ENCODE data around the gene CYTH4. TPM values are rescaled to one million over a fixed set of nuclear protein-coding genes. Genes with fewer than 3 reads are reported as not detected.

Gene CYTH4
- total and polyA plus RNA-seq, 2 experiments from 2014 or later, result not detected

DNA sequence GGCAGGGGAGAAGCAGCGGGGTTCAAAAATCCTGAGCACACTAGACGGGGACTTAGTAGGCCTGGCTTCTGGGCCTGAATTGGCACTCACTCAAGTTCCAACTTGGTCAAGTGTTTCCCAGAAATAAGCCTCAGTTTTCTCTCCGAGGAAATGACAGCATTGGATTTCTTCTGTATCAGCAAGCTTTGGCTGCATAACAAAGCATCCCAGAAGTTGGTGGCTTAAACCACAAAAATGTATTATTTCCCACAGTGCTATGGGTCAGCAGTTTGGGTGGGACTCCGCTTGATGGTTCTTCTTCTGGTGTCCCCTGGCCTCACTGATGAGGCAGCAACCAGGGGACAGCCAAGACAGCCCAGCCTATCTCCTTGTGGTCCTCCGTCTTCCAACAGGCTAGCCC, 1.6 kb upstream of the CYTH4 start (continued):
- TF ChIP-seq, protein P1, sequence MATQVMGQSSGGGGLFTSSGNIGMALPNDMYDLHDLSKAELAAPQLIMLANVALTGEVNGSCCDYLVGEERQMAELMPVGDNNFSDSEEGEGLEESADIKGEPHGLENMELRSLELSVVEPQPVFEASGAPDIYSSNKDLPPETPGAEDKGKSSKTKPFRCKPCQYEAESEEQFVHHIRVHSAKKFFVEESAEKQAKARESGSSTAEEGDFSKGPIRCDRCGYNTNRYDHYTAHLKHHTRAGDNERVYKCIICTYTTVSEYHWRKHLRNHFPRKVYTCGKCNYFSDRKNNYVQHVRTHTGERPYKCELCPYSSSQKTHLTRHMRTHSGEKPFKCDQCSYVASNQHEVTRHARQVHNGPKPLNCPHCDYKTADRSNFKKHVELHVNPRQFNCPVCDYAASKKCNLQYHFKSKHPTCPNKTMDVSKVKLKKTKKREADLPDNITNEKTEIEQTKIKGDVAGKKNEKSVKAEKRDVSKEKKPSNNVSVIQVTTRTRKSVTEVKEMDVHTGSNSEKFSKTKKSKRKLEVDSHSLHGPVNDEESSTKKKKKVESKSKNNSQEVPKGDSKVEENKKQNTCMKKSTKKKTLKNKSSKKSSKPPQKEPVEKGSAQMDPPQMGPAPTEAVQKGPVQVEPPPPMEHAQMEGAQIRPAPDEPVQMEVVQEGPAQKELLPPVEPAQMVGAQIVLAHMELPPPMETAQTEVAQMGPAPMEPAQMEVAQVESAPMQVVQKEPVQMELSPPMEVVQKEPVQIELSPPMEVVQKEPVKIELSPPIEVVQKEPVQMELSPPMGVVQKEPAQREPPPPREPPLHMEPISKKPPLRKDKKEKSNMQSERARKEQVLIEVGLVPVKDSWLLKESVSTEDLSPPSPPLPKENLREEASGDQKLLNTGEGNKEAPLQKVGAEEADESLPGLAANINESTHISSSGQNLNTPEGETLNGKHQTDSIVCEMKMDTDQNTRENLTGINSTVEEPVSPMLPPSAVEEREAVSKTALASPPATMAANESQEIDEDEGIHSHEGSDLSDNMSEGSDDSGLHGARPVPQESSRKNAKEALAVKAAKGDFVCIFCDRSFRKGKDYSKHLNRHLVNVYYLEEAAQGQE (IDR thresholded peaks at IDR 0.05; ENCODE audit: unreplicated experiment), result no peak
- TF ChIP-seq POLR2AphosphoS5 (IDR thresholded peaks at IDR 0.05; ENCODE audit: low read depth) (no peak), ZNF114 (CRISPR knock-in tag; IDR thresholded peaks at IDR 0.05) (no peak), JUNB (IDR thresholded peaks at IDR 0.05; ENCODE audit: unreplicated experiment) (no peak), CREB1 (CRISPR knock-in tag; IDR thresholded peaks at IDR 0.05; ENCODE audit: low read depth) (no peak)

DNA sequence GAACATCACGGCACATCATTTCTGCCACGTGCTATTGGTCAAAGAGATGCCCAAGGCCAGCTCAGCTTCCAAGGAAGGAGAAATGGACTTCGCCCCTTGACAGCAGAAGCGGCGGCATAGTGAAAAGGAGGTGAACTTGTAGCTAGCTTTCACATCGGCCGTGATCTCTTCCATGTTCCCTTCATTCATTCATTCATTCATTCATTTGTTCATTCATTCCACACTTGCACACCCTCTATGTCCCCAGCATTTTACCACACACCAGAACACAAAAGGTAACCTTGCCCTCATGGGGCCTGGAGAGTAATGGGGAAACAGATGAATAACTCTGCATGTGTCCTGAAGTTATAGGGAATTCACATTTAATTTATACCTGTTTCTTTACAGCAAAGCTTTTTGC, 1.1 kb upstream of the CYTH4 start:
- no peak overlapping the region for H3K4me3 ChIP-seq
- H3K4me1 Mint-ChIP-seq, result peaks cover 20% of the 10 kb centered on the region
- no peak overlapping the region for H3K4me3 Mint-ChIP-seq
- H3K79me2 ChIP-seq (replicated peaks; ENCODE audit: insufficient read depth), result no peaks in the 10 kb centered on the region
- no peaks in the 10 kb centered on the region for H3F3A ChIP-seq (replicated peaks; ENCODE audit: low read depth)
- no peak overlapping the region for H3K27ac ChIP-seq (ENCODE audit: low read depth)
- no peak for ATAC-seq
- H3K36me3 Mint-ChIP-seq (ENCODE audit: low read depth), result no peaks in the 10 kb centered on the region
- peaks cover 6% of the 10 kb centered on the region for H3K27me3 Mint-ChIP-seq (ENCODE audit: insufficient read depth, low read depth, poor library complexity)
- no peaks in the 10 kb centered on the region for H3K36me3 ChIP-seq (ENCODE audit: insufficient read depth)
- H3K27me3 ChIP-seq (ENCODE audit: insufficient read depth), result no peaks in the 10 kb centered on the region
- H3K4me1 ChIP-seq (ENCODE audit: insufficient read depth), result peaks cover 15% of the 10 kb centered on the region; the same call in 1 of the 2 replicates
- no peaks in the 10 kb centered on the region; the same call in 2 of the 3 replicates for H3K9me3 Mint-ChIP-seq
- H3K27ac Mint-ChIP-seq, result no peak overlapping the region
- no peak for DNase-seq (ENCODE audit: low spot score)
- TF ChIP-seq, protein P2, sequence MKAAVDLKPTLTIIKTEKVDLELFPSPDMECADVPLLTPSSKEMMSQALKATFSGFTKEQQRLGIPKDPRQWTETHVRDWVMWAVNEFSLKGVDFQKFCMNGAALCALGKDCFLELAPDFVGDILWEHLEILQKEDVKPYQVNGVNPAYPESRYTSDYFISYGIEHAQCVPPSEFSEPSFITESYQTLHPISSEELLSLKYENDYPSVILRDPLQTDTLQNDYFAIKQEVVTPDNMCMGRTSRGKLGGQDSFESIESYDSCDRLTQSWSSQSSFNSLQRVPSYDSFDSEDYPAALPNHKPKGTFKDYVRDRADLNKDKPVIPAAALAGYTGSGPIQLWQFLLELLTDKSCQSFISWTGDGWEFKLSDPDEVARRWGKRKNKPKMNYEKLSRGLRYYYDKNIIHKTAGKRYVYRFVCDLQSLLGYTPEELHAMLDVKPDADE (IDR thresholded peaks at IDR 0.05), result no peak
- TF ChIP-seq STAT1 (IDR thresholded peaks at IDR 0.05; ENCODE audit: unreplicated experiment) (no peak), ZNF114 (CRISPR knock-in tag; IDR thresholded peaks at IDR 0.05) (no peak), POLR2AphosphoS5 (IDR thresholded peaks at IDR 0.05; ENCODE audit: low read depth) (no peak), NANOG (IDR thresholded peaks at IDR 0.05; ENCODE audit: borderline replicate concordance) (no peak)
- H2AFZ ChIP-seq, result no peak overlapping the region
- H3K4me2 ChIP-seq, result no peak overlapping the region
- no peaks in the 10 kb centered on the region for H3K9me2 ChIP-seq (ENCODE audit: insufficient read depth)
- H4K20me1 ChIP-seq (replicated peaks; ENCODE audit: insufficient read depth), result no peaks in the 10 kb centered on the region

DNA sequence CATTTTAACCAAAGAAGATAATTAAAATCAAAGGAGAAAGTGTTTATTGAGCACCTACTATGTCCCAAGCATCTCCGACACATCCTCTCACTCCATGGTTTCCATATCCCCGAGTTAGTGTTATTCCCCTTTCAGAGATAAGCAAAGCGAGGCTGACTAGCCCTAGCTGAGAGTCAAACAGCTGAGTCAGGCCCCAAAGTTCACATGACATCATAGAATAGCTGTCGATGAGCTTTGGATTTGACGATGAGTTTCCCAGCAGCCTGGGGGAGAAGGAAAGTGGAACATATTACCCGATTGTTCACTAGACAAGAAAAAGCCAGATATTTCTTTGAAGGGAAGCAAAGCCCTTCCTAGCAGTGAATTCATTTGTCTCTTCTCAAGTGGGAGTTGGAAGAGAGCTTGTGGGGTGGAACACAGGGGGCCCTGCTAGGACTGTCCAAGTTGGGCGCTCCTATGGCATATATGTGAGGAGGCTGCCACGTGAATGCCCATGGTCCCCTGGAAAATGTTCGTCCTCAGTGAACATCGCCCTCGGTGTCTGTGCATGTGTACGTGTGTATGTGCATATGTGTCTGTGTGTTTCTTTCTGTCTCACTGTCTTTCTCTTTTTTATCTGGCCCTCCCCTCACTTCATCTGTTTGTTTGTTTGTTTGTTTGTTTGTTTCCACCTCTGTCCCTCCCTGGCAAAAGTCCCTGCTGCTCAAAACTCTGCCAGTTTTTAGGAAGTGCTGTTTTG, 493 bp upstream of the CYTH4 start:
- H3K4me2 ChIP-seq, result no peak overlapping the region
- Mint-ChIP-seq H3K27ac (no peak overlapping the region), H3K4me1 (peaks cover 20% of the 10 kb centered on the region), H3K9me3 (no peaks in the 10 kb centered on the region; the same call in 2 of the 3 replicates), H3K4me3 (no peak overlapping the region), H3K36me3 (ENCODE audit: low read depth) (no peaks in the 10 kb centered on the region), H3K27me3 (ENCODE audit: insufficient read depth, low read depth, poor library complexity) (peaks cover 4% of the 10 kb centered on the region)
- H3K79me2 ChIP-seq (replicated peaks; ENCODE audit: insufficient read depth), result no peaks in the 10 kb centered on the region
- H3K27me3 ChIP-seq (ENCODE audit: insufficient read depth), result no peaks in the 10 kb centered on the region
- peaks cover 15% of the 10 kb centered on the region; the same call in 1 of the 2 replicates for H3K4me1 ChIP-seq (ENCODE audit: insufficient read depth)
- ATAC-seq (no peak), DNase-seq (ENCODE audit: low spot score) (no peak)
- H3K9me2 ChIP-seq (ENCODE audit: insufficient read depth), result no peaks in the 10 kb centered on the region
- no peak overlapping the region for H2AFZ ChIP-seq
- H4K20me1 ChIP-seq (replicated peaks; ENCODE audit: insufficient read depth), result no peaks in the 10 kb centered on the region
- no peaks in the 10 kb centered on the region for H3K36me3 ChIP-seq (ENCODE audit: insufficient read depth)
- H3K4me3 ChIP-seq, result no peak overlapping the region
- no peak overlapping the region for H3K27ac ChIP-seq (ENCODE audit: low read depth)
- H3F3A ChIP-seq (replicated peaks; ENCODE audit: low read depth), result no peaks in the 10 kb centered on the region
- TF ChIP-seq EZH2 (IDR thresholded peaks at IDR 0.05; ENCODE audit: low read depth, unreplicated experiment) (no peak), NANOG (IDR thresholded peaks at IDR 0.05; ENCODE audit: borderline replicate concordance) (no peak)

All from GM23338 (cell line).